Ascending aorta (tissue), 2 donors: ENCODE measurements around the gene RAPGEF2. TPM values are rescaled to one million over a fixed set of nuclear protein-coding genes. Genes with fewer than 3 reads are reported as not detected.
"Not testable (repeated sequence)": the region's sequence is repeated elsewhere in the genome, so short reads cannot be mapped to it uniquely, and the experiment has no call there.

Source experiments
- DNase-seq, 2 donors: peaks; one replicate each; pipeline ENCODE4 v3.0.0-alpha.2; 2019; ENCODE audit warnings: low spot score in 2 of 2
- H3K27ac ChIP-seq, 2 donors: fragments of 200-600 bp; sonication (generic); one replicate each; pipeline ENCODE4 v1.5.1; 2016 to 2017; ENCODE audit warnings: mild to moderate bottlenecking in 1 of 2
- H3K27me3 ChIP-seq: fragments of 200-600 bp; sonication (generic); one replicate; pipeline ENCODE4 v1.5.1; 2017
- H3K36me3 ChIP-seq, 2 donors: fragments of 200-600 bp; sonication (generic); one replicate each; pipeline ENCODE4 v1.5.1; 2016
- H3K4me1 ChIP-seq, 2 donors: fragments of 200-600 bp; sonication (generic); one replicate each; pipeline ENCODE4 v1.5.1; 2016 to 2017; ENCODE audit warnings: mild to moderate bottlenecking in 1 of 2
- H3K4me3 ChIP-seq, 2 donors: fragments of 200-600 bp; sonication (generic); one replicate each; pipeline ENCODE4 v1.5.1; 2016 to 2017; ENCODE audit warnings: mild to moderate bottlenecking in 1 of 2
- H3K9me3 ChIP-seq, 2 donors: fragments of 200-600 bp; sonication (generic); one replicate each; pipeline ENCODE4 v1.5.1; 2016
- intact Hi-C: fragments of 100-400 bp; cut with DNase I; formaldehyde crosslinking; loops from one replicate; pipeline ENCODE4 v1.15.1; 2023
- total RNA-seq: library from RNA; depleted of rRNA; stranded (reverse); fragments of >200 nt; gene quantifications from one replicate; pipeline ENCODE4 v1.1.0, GENCODE V29; 2016
- TF ChIP-seq, protein P1 (sequence below), 3 experiments: fragments of 200-600 bp in 2 of 3; fragments of 450-650 bp in 1 of 3; sonication (generic) in 2 of 3; IDR thresholded peaks; one replicate each; pipeline ENCODE4 v1.5.1; 2016 to 2019; ENCODE audit warnings: antibody characterized with exemption in 3 of 3, mild to moderate bottlenecking in 1 of 3, moderate library complexity in 1 of 3

Gene RAPGEF2
- total RNA-seq, 1 donor from 2014 or later = 65.7 TPM

GRCh38 chr4:159160242-159160641, 57.4 kb downstream of the RAPGEF2 start:
- Histone ChIP-seq H3K9me3 (no peaks in the 10 kb centered on the region), H3K36me3 (no peaks in the 10 kb centered on the region), H3K4me1 (no peaks in the 10 kb centered on the region), H3K27me3 (no peaks in the 10 kb centered on the region), H3K27ac (no peak overlapping the region), H3K4me3 (no peak overlapping the region)
- DNase-seq = no peak
- intact Hi-C loops = no loop called here
- TF ChIP-seq, protein P1, sequence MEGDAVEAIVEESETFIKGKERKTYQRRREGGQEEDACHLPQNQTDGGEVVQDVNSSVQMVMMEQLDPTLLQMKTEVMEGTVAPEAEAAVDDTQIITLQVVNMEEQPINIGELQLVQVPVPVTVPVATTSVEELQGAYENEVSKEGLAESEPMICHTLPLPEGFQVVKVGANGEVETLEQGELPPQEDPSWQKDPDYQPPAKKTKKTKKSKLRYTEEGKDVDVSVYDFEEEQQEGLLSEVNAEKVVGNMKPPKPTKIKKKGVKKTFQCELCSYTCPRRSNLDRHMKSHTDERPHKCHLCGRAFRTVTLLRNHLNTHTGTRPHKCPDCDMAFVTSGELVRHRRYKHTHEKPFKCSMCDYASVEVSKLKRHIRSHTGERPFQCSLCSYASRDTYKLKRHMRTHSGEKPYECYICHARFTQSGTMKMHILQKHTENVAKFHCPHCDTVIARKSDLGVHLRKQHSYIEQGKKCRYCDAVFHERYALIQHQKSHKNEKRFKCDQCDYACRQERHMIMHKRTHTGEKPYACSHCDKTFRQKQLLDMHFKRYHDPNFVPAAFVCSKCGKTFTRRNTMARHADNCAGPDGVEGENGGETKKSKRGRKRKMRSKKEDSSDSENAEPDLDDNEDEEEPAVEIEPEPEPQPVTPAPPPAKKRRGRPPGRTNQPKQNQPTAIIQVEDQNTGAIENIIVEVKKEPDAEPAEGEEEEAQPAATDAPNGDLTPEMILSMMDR (IDR thresholded peaks at IDR 0.05) = no peak

DNA sequence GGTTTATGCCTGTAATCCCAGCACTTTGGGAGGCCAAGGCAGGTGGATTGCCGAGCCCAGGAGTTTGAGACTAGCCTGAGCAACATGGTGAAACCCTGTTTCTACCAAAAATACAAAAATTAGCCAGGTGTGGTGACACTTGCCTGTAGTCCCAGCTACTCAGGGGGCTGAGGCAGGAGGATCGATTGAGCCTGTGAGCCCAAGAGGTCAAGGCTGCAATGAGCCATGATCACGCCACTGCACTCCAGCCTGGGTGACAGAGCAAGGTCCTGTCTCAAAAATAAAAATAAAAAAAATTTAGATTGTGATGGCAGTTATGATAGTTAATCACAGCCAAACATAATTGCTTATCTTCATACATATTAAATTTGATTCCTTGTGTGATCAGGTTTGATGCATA, 58.6 kb downstream of the RAPGEF2 start:
- intact Hi-C loops, H3K4me1 ChIP-seq: not testable (repeated sequence)

DNA sequence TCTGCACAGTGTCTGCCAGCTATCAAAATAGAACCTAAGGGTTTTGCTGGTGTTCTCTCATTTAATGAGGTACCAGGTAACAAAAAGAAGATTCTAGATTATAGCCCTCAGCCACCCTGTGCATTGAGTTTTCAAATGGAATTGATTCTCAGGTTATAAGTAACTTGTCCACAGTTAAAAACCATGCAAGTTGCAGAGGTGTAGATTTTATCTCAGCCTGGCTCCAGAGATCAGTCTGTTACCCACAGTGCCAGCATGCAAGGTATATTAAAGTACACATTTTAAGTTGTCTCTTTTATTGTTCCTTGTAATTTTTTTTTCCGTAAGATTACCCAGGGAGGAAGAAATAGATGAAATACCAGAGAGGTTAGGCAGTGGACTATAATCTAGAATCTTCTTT, 59.7 kb downstream of the RAPGEF2 start:
- TF ChIP-seq, protein P1 (IDR thresholded peaks at IDR 0.05) = no peak
- Histone ChIP-seq H3K27ac (no peak overlapping the region), H3K36me3 (no peaks in the 10 kb centered on the region), H3K4me3 (no peak overlapping the region), H3K4me1 (no peaks in the 10 kb centered on the region), H3K9me3 (no peaks in the 10 kb centered on the region), H3K27me3 (no peaks in the 10 kb centered on the region)
- intact Hi-C loops = no loop called here
- no peak for DNase-seq

More for the DNA sequence above, 58.6 kb downstream of the RAPGEF2 start:
- not testable (repeated sequence) for H3K36me3 ChIP-seq, H3K27me3 ChIP-seq, DNase-seq, H3K27ac ChIP-seq, H3K9me3 ChIP-seq, H3K4me3 ChIP-seq

GRCh38 chr4:159163521-159163920, 60.6 kb downstream of the RAPGEF2 start:
- Histone ChIP-seq H3K36me3 (no peaks in the 10 kb centered on the region), H3K4me3 (no peak overlapping the region), H3K4me1 (no peaks in the 10 kb centered on the region), H3K9me3 (no peaks in the 10 kb centered on the region), H3K27ac (no peak overlapping the region), H3K27me3 (no peaks in the 10 kb centered on the region)
- intact Hi-C loops = no loop called here
- no peak for DNase-seq
- TF ChIP-seq, protein P1 (IDR thresholded peaks at IDR 0.05) = no peak

DNA sequence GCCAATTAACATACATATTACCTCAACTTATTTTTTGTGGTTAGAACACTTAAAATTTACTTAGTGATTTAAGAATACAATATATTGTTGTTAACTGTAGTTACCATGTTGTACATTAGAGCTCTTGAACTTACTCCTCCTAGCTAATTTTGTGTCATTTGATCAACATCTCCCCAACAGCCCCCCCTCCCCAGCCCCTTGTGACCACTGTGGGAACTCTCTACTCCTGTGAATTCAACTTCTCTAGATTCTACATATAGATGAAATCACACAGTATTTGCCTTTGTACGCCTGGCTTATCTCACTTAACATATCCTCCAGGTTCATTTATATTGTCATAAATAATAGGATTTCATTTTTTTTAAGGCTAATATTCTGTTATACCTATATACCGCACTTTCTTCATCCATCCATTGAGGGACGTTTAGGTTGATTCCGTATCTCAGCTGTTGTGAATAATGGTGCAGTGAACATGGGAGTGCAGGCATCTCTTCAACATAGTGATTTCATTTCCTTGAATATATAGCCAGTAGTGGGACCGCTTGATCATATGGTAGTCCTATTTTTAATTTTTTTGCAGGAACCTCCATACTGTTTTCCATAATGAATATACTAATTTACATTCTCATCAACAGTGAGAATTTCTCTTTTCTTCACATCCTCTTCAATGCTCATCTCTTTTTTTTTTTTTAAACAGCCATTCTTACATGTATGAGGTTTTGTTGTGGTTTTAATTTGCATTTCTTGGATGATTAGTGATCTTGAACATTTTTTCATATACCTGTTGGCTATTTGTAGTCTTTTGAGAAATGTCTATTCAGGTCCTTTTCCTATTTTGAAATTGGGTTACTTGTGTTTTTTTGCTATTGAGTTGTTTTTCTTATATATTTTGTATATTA, 66.8 kb downstream of the RAPGEF2 start:
- Histone ChIP-seq H3K4me1 (no peaks in the 10 kb centered on the region), H3K27ac (no peak overlapping the region), H3K9me3 (no peaks in the 10 kb centered on the region), H3K4me3 (no peak overlapping the region), H3K36me3 (no peaks in the 10 kb centered on the region), H3K27me3 (no peaks in the 10 kb centered on the region)
- no peak for DNase-seq
- intact Hi-C loops = loop anchor here (10.0 kb wide), 1 partner anchor 275 kb away; no protein-coding TSS in a partner anchor
- TF ChIP-seq, protein P1 (IDR thresholded peaks at IDR 0.05) = no peak

GRCh38 chr4:159171287-159171686, 68.4 kb downstream of the RAPGEF2 start:
- intact Hi-C loops = loop anchor here (10.0 kb wide), 1 partner anchor 274 kb away; no protein-coding TSS in a partner anchor
- Histone ChIP-seq H3K27me3 (no peaks in the 10 kb centered on the region), H3K9me3 (no peaks in the 10 kb centered on the region), H3K36me3 (no peaks in the 10 kb centered on the region), H3K4me1 (peaks cover 6 to 12% of the 10 kb centered on the region in 2 donors), H3K27ac (no peak overlapping the region), H3K4me3 (no peak overlapping the region)
- DNase-seq = no peak
- TF ChIP-seq, protein P1 (IDR thresholded peaks at IDR 0.05) = no peak
